ENCODE data around the gene SETX.
"Not testable (repeated sequence)": the region's sequence is repeated elsewhere in the genome, so short reads cannot be mapped to it uniquely, and the experiment has no call there.

Gene SETX

DNA sequence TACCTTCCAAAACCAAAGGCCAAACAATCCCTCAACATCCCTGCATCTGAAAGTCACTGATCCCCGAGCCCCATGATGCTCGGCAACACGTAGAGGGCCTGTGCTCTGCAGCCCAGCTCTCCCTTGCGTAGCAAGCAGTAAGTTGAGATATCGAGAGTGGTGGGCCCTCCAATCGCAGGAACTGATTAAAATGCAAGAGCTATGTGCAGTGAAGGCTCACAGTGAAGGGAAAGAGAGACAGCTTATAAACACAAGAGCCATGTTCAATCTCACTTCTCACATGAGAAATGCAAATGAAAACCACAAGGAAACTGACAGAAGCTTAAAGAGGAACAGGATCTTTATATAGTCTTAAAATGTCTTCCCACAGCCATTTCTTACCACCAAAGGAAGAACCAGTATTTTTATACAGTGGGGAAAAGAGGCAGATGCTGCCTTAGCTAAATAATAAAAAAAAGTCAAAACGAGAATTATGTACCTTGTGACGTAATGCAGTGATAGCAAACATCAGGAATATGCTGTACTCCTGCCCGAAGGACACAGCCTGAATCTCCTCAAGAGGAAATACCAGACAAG, 27.3 kb upstream of the SETX start:
- peaks cover 11% of the 10 kb centered on the region for H3F3A ChIP-seq (ENCODE audit: insufficient read depth, low read length)
- no peaks in the 10 kb centered on the region for H3K79me2 ChIP-seq (ENCODE audit: insufficient read depth, low read length)
- H2AFZ ChIP-seq (ENCODE audit: low read length), result no peak overlapping the region
- no peaks in the 10 kb centered on the region for H4K20me1 ChIP-seq (ENCODE audit: insufficient read depth, low read length)
- peak overlapping the region; percentile 99 for H3K27ac ChIP-seq (ENCODE audit: low read depth, low read length, poor library complexity, severe bottlenecking)
- H3K9ac ChIP-seq (ENCODE audit: low read length), result peak overlapping the region; percentile 51
- peaks cover 50% of the 10 kb centered on the region for H3K36me3 ChIP-seq (ENCODE audit: insufficient read depth, low read length)
- no peaks in the 10 kb centered on the region for H3K27me3 ChIP-seq (ENCODE audit: insufficient read depth, low read length)
- no peaks in the 10 kb centered on the region for H3K9me2 ChIP-seq (ENCODE audit: low read depth, low read length)
- no peaks in the 10 kb centered on the region for H3K9me3 ChIP-seq (ENCODE audit: low read length)
- TF ChIP-seq EZH2 (IDR thresholded peaks at IDR 0.05; ENCODE audit: borderline replicate concordance, low read length), result no peak
- TF ChIP-seq, protein P1, sequence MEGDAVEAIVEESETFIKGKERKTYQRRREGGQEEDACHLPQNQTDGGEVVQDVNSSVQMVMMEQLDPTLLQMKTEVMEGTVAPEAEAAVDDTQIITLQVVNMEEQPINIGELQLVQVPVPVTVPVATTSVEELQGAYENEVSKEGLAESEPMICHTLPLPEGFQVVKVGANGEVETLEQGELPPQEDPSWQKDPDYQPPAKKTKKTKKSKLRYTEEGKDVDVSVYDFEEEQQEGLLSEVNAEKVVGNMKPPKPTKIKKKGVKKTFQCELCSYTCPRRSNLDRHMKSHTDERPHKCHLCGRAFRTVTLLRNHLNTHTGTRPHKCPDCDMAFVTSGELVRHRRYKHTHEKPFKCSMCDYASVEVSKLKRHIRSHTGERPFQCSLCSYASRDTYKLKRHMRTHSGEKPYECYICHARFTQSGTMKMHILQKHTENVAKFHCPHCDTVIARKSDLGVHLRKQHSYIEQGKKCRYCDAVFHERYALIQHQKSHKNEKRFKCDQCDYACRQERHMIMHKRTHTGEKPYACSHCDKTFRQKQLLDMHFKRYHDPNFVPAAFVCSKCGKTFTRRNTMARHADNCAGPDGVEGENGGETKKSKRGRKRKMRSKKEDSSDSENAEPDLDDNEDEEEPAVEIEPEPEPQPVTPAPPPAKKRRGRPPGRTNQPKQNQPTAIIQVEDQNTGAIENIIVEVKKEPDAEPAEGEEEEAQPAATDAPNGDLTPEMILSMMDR (IDR thresholded peaks at IDR 0.05; ENCODE audit: low read length), result no peak
- H3K4me2 ChIP-seq (ENCODE audit: low read length), result peak overlapping the region; percentile 61
- H3K4me3 ChIP-seq (ENCODE audit: low read depth, low read length, poor library complexity, severe bottlenecking), result peak overlapping the region; percentile 22
- H3K4me1 ChIP-seq (ENCODE audit: insufficient read depth, low read length, severe bottlenecking), result peaks cover 51% of the 10 kb centered on the region

DNA sequence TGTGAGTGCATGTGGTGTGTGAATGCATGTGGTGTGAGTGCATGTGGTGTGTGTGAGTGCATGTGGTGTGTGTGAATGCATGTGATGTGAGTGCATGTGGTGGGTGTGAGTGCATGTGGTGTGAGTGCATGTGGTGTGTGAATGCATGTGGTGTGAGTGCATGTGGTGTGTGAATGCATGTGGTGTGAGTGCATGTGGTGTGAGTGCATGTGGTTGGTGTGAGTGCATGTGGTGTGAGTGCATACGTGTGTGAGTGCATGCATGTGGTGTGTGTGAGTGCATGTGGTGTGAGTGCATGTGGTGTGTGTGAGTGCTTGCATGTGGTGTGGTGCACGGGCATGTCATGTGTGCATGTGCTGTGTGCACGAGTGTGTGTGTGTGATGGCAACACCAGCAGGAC, 23.6 kb upstream of the SETX start:
- not testable (repeated sequence) for H4K20me1 ChIP-seq (ENCODE audit: insufficient read depth, low read length); H3K4me2 ChIP-seq (ENCODE audit: low read length); H3K79me2 ChIP-seq (ENCODE audit: insufficient read depth, low read length); H3K27me3 ChIP-seq (ENCODE audit: insufficient read depth, low read length); H3K27ac ChIP-seq (ENCODE audit: low read depth, low read length, poor library complexity, severe bottlenecking); H3K4me3 ChIP-seq (ENCODE audit: low read depth, low read length, poor library complexity, severe bottlenecking); H2AFZ ChIP-seq (ENCODE audit: low read length); H3F3A ChIP-seq (ENCODE audit: insufficient read depth, low read length); H3K9ac ChIP-seq (ENCODE audit: low read length); H3K9me3 ChIP-seq (ENCODE audit: low read length); H3K9me2 ChIP-seq (ENCODE audit: low read depth, low read length)
- H3K4me1 ChIP-seq (ENCODE audit: insufficient read depth, low read length, severe bottlenecking), result peaks cover 39% of the 10 kb centered on the region
- H3K36me3 ChIP-seq (ENCODE audit: insufficient read depth, low read length), result peaks cover 45% of the 10 kb centered on the region

DNA sequence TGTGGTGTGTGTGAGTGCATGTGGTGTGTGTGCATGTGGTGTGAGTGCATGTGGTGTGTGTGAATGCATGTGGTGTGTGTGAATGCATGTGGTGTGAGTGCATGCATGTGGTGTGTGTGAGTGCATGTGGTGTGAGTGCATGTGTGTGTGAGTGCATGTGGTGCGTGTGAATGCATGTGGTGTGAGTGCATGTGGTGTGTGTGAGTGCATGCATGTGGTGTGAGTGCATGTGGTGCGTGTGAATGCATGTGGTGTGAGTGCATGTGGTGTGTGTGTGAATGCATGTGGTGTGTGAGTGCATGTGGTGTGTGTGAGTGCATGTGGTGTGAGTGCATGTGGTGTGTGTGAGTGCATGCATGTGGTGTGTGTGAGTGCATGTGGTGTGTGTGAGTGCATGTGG, 23.0 kb upstream of the SETX start:
- H3K9me3 ChIP-seq (ENCODE audit: low read length); H3K4me2 ChIP-seq (ENCODE audit: low read length); H3K9me2 ChIP-seq (ENCODE audit: low read depth, low read length); H3K27me3 ChIP-seq (ENCODE audit: insufficient read depth, low read length); H3K79me2 ChIP-seq (ENCODE audit: insufficient read depth, low read length); H3K4me3 ChIP-seq (ENCODE audit: low read depth, low read length, poor library complexity, severe bottlenecking); H3K27ac ChIP-seq (ENCODE audit: low read depth, low read length, poor library complexity, severe bottlenecking); H4K20me1 ChIP-seq (ENCODE audit: insufficient read depth, low read length); H3K9ac ChIP-seq (ENCODE audit: low read length); H3F3A ChIP-seq (ENCODE audit: insufficient read depth, low read length); H2AFZ ChIP-seq (ENCODE audit: low read length): not testable (repeated sequence)
- peaks cover 39% of the 10 kb centered on the region for H3K4me1 ChIP-seq (ENCODE audit: insufficient read depth, low read length, severe bottlenecking)
- H3K36me3 ChIP-seq (ENCODE audit: insufficient read depth, low read length), result peaks cover 45% of the 10 kb centered on the region

DNA sequence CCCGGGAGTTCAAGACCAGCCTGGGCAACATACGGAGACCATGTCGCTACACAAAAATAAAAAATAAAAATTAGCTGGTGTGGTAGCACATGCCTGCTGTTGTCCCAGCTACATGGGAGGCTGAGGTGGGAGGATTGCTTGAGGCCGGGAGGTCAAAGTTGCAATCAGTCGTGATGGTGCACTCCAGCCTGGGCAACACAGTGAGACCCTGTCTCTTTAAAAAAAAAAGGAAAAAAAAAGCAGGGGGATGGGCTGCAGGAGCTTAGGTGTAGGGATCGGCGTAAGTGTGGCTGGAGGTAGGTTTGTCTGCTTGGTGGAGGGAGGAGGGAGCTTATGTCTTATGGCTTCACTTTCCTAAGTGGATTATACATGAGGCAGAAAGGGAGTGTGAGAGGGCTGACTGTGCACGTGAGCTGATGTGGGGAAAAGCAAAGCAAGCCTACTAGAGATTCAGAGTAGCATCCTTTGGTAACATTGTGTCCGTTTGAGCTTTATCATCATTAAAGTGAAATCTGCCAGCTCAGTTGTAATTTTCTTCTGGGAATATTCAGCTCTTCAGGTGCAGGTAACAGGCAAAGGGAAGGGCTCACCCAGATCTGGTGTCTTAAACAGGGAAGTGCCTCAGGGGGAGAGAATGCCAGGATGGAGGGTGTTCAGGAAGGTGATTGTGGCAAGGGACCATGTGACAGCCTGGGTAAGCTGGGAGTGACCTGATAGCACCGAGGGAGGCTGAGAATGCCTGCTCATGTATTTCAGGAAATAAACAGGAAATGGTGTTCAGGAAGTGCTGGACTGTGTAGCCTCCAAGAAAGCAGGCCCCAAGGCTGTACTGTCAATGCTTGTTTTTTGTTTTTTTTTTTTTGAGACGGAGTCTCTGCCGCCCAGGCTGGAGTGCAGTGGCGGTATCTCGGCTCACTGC, 17.6 kb upstream of the SETX start:
- Histone ChIP-seq H3K27me3 (ENCODE audit: insufficient read depth, low read length) (no peaks in the 10 kb centered on the region), H3K36me3 (ENCODE audit: insufficient read depth, low read length) (peaks cover 21% of the 10 kb centered on the region), H3F3A (ENCODE audit: insufficient read depth, low read length) (0 out of 2 replicates have a peak, but pooled peaks cover 5% of the 10 kb centered on the region), H3K4me3 (ENCODE audit: low read depth, low read length, poor library complexity, severe bottlenecking) (no peak overlapping the region), H3K79me2 (ENCODE audit: insufficient read depth, low read length) (no peaks in the 10 kb centered on the region), H3K27ac (ENCODE audit: low read depth, low read length, poor library complexity, severe bottlenecking) (no peak overlapping the region), H3K4me1 (ENCODE audit: insufficient read depth, low read length, severe bottlenecking) (peaks cover 30% of the 10 kb centered on the region), H3K4me2 (ENCODE audit: low read length) (peak overlapping the region; percentile 10; the same call in 1 of the 2 replicates), H3K9me2 (ENCODE audit: low read depth, low read length) (no peaks in the 10 kb centered on the region), H2AFZ (ENCODE audit: low read length) (no peak overlapping the region), H4K20me1 (ENCODE audit: insufficient read depth, low read length) (no peaks in the 10 kb centered on the region), H3K9me3 (ENCODE audit: low read length) (no peaks in the 10 kb centered on the region), H3K9ac (ENCODE audit: low read length) (no peak overlapping the region)
- TF ChIP-seq, protein P1 (IDR thresholded peaks at IDR 0.05; ENCODE audit: low read length), result no peak
- no peak for TF ChIP-seq EZH2 (IDR thresholded peaks at IDR 0.05; ENCODE audit: borderline replicate concordance, low read length)
